NCI-H2171 treated with DMSO at 0.1 percent for 48 hours (cell line): Measurements from ENCODE around the gene CLIC3.
A peak's percentile ranks its signal among the peaks of the same experiment; 100 is the strongest.
"Not testable (repeated sequence)": the region's sequence is repeated elsewhere in the genome, so short reads cannot be mapped to it uniquely, and the experiment has no call there.

Experiments
- DNase-seq: peaks from one replicate; lab custom pipeline; 2025; lab: John Stamatoyannopoulos, UW

Gene CLIC3

GRCh38 chr9:136996361-136997292, at the start of gene CLIC3:
Gene CLIC3, minus strand, starts transcription at chr9:136996568. Its CDS starts 25 bp downstream, at chr9:136996543.
- peak; percentile 24 for DNase-seq

- peak; percentile 82 for DNase-seq
Observed at GRCh38 chr9:137045294-137046087, 49.1 kb upstream of the CLIC3 start.

- peak; percentile 42 for DNase-seq
Observed at GRCh38 chr9:137044502-137045177, 48.3 kb upstream of the CLIC3 start.

- DNase-seq, result peak; percentile 23
Observed at GRCh38 chr9:137044037-137044436, 47.7 kb upstream of the CLIC3 start.

GRCh38 chr9:137042751-137043727, 46.7 kb upstream of the CLIC3 start:
- no peak for DNase-seq

- no peak for DNase-seq
Observed at GRCh38 chr9:137041124-137041523, 44.8 kb upstream of the CLIC3 start.

GRCh38 chr9:137040568-137040967, 44.2 kb upstream of the CLIC3 start:
- DNase-seq, result no peak

GRCh38 chr9:137039611-137040366, 43.4 kb upstream of the CLIC3 start:
- DNase-seq, result no peak

- DNase-seq, result no peak
Observed at GRCh38 chr9:137038916-137039315, 42.5 kb upstream of the CLIC3 start.

- DNase-seq, result no peak
Observed at GRCh38 chr9:137037483-137037882, 41.1 kb upstream of the CLIC3 start.

- no peak for DNase-seq
Observed at GRCh38 chr9:137037035-137037434, 40.7 kb upstream of the CLIC3 start.

- no peak for DNase-seq
Observed at GRCh38 chr9:137035937-137036336, 39.6 kb upstream of the CLIC3 start.

- no peak for DNase-seq
Observed at GRCh38 chr9:137035507-137035834, 39.1 kb upstream of the CLIC3 start.

GRCh38 chr9:137034709-137035506, 38.5 kb upstream of the CLIC3 start:
- DNase-seq, result peak; percentile 96

GRCh38 chr9:137034039-137034708, 37.8 kb upstream of the CLIC3 start:
- DNase-seq, result no peak

- not testable (repeated sequence) for DNase-seq
Observed at GRCh38 chr9:137033481-137033880, 37.1 kb upstream of the CLIC3 start.

GRCh38 chr9:137032858-137033257, 36.5 kb upstream of the CLIC3 start:
- no peak for DNase-seq

- peak; percentile 73 for DNase-seq
Observed at GRCh38 chr9:137031904-137032640, 35.7 kb upstream of the CLIC3 start, which contains the start of gene FUT7. Gene FUT7, minus strand, starts transcription at chr9:137032088. Its CDS starts 97 bp downstream, at chr9:137031991.
